HUES64 (cell line): ENCODE results near the gene TTBK1.

Source experiments
- H3K27ac ChIP-seq: 2 replicates; pipeline ENCODE4 v1.7.0; 2013; ENCODE audit warnings: low read depth, low read length, inconsistent platforms
- H3K27me3 ChIP-seq: 2 replicates; pipeline ENCODE4 v1.6.1; 2013; ENCODE audit warnings: mild to moderate bottlenecking, low read length; ENCODE audit not compliant: insufficient read depth
- H3K36me3 ChIP-seq: 2 replicates; pipeline ENCODE4 v1.6.1; 2013; ENCODE audit warnings: mild to moderate bottlenecking, low read length; ENCODE audit not compliant: insufficient read depth
- H3K4me1 ChIP-seq: 2 replicates; pipeline ENCODE4 v1.6.1; 2013; ENCODE audit warnings: mild to moderate bottlenecking, low read length, moderate library complexity; ENCODE audit not compliant: insufficient read depth
- H3K4me3 ChIP-seq: 2 replicates; pipeline ENCODE4 v1.5.1; 2013; ENCODE audit warnings: mild to moderate bottlenecking, low read length, moderate library complexity
- H3K9ac ChIP-seq: 2 replicates; pipeline ENCODE4 v1.6.1; 2013; ENCODE audit warnings: mild to moderate bottlenecking, low read depth, low read length
- H3K9me3 ChIP-seq: 2 replicates; pipeline ENCODE4 v1.6.1; 2013; ENCODE audit warnings: low read depth, low read length; ENCODE audit not compliant: insufficient read depth
- WGBS: fragments of 150-250, 120-280 bp; methylation state at CpG from one replicate; pipeline ENCODE4 v1.1.7; 2013; ENCODE audit warnings: missing lambda C conversion rate; 5-methylcytosine and 5-hydroxymethylcytosine counted together

Gene TTBK1

DNA sequence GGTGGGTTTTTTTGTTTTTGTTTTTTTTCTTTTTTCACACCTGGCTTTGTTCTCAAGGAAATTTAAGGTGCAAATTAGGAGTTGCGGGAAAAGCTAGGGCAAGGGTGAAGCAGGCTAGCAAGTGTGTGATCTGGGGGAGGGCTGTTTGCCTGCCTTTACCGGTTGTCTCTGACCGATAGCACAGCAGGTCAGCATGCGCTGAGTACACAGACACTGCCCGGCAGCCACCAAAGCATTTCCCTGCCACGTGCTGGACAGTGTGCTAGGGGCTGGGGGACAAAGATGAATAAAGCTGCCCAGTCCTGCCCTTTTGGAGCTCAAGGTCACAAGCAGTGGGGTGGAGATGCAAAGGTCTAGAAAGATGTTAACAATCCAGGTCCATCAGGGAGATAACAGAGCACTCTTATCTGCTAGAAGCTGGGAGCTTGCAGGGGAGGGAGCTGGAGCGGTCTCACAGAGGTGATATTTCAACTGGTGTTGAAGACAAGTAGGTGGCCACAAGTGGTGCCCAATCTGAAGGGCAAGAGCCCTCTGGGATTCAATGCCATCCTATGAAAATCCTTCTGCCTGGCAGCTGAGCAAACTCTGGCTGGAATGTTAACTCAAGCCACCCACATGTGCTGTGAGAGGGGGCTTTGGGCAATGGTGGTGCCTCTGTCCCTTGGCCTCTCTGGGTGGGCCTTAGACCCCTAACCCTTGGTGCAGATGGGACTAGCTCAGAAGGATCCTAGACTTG, 24.5 kb downstream of the TTBK1 start:
- WGBS, result 31% methylated on average over 7 of the region's 7 CpGs
- no peak overlapping the region for H3K9ac ChIP-seq
- H3K4me3 ChIP-seq, result no peak overlapping the region
- H3K36me3 ChIP-seq, result no peaks in the 10 kb centered on the region
- peaks cover 51% of the 10 kb centered on the region for H3K27me3 ChIP-seq
- H3K4me1 ChIP-seq, result peaks cover 11% of the 10 kb centered on the region
- no peak overlapping the region for H3K27ac ChIP-seq
- H3K9me3 ChIP-seq, result no peaks in the 10 kb centered on the region

DNA sequence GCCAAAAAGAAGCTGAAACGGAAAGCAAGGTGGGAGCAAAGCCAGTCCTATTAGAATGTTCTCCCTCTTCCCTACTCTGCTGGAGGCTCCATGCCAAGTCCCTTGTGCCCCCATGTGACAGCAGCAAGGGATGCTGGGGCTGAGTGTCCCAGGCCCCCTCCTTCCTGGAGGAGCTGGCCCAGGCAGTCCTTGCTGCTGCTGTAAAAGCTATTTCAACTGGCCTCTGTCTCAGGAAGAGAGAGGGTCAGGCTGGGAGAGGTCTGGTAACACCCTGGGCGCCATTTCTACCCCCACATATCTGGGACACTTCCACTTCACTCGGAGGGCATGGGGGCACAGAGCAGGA, 25.0 kb downstream of the TTBK1 start:
- Histone ChIP-seq H3K4me3 (no peak overlapping the region), H3K27me3 (peaks cover 56% of the 10 kb centered on the region), H3K4me1 (peaks cover 11% of the 10 kb centered on the region), H3K27ac (no peak overlapping the region), H3K9me3 (no peaks in the 10 kb centered on the region), H3K36me3 (no peaks in the 10 kb centered on the region), H3K9ac (no peak overlapping the region)
- 91% methylated on average over 3 of the region's 3 CpGs for WGBS

- Histone ChIP-seq H3K27ac (no peak overlapping the region), H3K27me3 (peaks cover 61% of the 10 kb centered on the region), H3K4me1 (peaks cover 11% of the 10 kb centered on the region), H3K36me3 (no peaks in the 10 kb centered on the region), H3K4me3 (no peak overlapping the region), H3K9me3 (no peaks in the 10 kb centered on the region), H3K9ac (no peak overlapping the region)
- 90% methylated on average over 9 of the region's 10 CpGs for WGBS
Measured at GRCh38 chr6:43268782-43269272, 25.5 kb downstream of the TTBK1 start.

DNA sequence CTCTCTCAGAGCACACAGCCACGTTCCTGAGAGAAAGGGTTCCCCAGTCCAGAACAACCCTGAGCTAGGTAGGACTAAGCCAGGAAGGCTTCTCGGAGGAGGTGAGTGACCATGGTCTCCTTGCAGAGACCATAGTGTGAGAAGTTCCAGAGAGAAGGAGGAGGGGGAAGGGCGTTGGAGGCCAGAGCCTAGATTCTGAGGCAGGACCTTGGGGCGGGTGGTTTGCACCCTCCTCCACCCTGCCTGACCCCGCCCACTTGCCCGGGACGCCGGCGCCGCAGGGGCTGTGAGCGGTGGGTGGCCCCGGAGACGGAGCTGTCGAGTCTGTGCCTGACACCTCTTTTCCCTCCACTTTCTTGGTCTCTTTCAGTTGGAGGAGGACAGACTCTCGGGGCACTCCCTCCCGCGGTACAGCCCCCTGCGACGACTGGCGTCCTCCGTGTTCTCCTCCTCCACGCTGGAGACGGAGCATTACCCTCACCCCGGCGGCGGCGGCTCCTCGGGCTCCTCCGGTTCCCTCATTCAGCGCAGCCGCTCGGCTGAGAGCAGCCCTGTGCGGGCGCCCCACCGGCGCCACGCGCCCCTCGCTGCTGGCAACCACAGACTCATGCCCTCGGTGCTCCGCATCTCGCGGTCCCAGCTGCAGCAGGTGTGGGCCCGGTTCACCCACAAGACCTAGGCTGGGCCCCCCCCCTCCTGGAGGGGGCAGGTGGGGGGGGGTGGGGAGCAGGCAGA, 26.2 kb downstream of the TTBK1 start:
- Histone ChIP-seq H3K9me3 (no peaks in the 10 kb centered on the region), H3K27me3 (peaks cover 67% of the 10 kb centered on the region), H3K36me3 (no peaks in the 10 kb centered on the region), H3K4me1 (peaks cover 11% of the 10 kb centered on the region), H3K27ac (no peak overlapping the region), H3K4me3 (peak overlapping the region; percentile 39), H3K9ac (no peak overlapping the region)
- WGBS, result 8% methylated on average over 40 of the region's 44 CpGs

DNA sequence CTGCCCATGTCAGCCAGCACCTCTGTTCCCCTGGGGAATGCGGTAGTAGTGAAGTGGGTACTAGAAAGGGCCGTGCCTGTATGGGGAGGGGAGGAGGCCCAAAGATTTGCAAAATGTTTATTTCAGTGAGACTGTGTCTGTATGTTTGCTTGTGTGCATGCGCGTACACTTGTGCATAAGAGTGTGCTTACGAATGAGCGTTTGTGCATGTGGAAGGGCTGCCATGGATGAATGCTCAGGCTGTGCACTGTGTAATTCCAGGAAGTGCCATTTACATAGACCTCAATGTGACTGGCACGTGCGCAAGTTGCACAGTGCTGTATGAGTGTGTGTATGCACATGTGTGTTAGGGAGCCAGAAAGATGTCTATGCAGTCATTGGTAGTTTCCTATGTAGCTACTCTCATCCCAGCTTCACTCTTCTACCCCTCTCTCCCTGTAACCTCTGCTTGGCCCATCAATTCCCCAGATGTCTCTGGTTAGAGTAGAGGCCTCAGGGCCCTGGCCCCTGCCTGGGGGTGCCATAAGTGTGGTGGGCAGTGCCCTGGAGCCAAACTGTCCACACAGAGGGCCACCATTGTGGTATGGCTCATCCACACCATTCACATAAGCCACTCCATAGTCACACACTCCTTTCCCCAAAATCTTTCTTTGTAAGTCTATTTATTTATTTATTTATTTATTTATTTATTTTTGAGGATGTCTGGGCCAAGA, 28.0 kb downstream of the TTBK1 start:
- WGBS, result 90% methylated on average over 8 of the region's 8 CpGs
- Histone ChIP-seq H3K36me3 (no peaks in the 10 kb centered on the region), H3K4me1 (peaks cover 14% of the 10 kb centered on the region), H3K27me3 (peaks cover 85% of the 10 kb centered on the region), H3K9ac (no peak overlapping the region), H3K4me3 (no peak overlapping the region), H3K9me3 (no peaks in the 10 kb centered on the region), H3K27ac (no peak overlapping the region)

DNA sequence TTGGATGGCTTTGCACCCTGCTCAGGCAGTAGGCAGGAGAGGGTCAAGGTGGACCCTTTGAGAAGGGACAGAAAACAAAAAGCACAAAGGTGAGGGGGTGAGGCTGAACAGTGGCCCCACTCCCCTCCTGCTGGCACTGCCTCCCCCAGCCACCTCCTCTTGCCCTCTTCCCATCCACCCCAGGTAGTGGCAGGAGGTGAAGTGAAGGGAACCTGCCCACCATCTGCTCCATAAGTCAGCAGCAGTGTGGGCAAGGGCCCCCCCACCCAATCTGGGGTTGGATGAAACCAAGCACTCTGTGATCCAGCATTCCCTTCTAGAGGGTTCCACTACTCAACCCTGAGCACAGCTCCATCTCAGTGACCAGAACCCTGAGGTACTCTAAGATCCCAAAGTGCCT, 28.7 kb downstream of the TTBK1 start:
- Histone ChIP-seq H3K27me3 (peaks cover 92% of the 10 kb centered on the region), H3K9ac (no peak overlapping the region), H3K4me1 (peaks cover 21% of the 10 kb centered on the region), H3K4me3 (no peak overlapping the region), H3K36me3 (no peaks in the 10 kb centered on the region), H3K9me3 (no peaks in the 10 kb centered on the region), H3K27ac (no peak overlapping the region)

DNA sequence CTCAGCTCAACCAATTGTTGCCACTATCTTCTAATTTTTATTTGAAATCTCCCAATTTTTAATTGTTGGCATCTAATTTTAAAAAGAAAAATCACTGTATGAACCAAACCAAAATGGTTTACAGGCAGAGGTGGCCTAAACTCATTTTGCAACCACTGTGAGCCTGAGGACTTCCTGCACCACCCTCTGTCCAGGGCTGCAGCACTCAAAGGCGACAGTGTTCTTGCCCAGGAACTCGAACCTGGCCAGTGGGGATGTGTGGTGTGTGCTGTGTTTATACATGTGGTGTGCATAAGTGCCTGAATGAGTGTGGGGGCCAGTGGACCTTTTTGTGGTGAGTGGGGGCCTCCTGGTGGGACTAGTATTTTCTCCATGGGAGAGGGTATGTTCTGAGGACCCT, 30.4 kb downstream of the TTBK1 start:
- Histone ChIP-seq H3K27me3 (peaks cover 80% of the 10 kb centered on the region), H3K36me3 (no peaks in the 10 kb centered on the region), H3K9me3 (no peaks in the 10 kb centered on the region), H3K4me1 (peaks cover 19% of the 10 kb centered on the region), H3K4me3 (no peak overlapping the region), H3K27ac (no peak overlapping the region), H3K9ac (no peak overlapping the region)
- WGBS, result 82% methylated on average over 2 of the region's 2 CpGs

DNA sequence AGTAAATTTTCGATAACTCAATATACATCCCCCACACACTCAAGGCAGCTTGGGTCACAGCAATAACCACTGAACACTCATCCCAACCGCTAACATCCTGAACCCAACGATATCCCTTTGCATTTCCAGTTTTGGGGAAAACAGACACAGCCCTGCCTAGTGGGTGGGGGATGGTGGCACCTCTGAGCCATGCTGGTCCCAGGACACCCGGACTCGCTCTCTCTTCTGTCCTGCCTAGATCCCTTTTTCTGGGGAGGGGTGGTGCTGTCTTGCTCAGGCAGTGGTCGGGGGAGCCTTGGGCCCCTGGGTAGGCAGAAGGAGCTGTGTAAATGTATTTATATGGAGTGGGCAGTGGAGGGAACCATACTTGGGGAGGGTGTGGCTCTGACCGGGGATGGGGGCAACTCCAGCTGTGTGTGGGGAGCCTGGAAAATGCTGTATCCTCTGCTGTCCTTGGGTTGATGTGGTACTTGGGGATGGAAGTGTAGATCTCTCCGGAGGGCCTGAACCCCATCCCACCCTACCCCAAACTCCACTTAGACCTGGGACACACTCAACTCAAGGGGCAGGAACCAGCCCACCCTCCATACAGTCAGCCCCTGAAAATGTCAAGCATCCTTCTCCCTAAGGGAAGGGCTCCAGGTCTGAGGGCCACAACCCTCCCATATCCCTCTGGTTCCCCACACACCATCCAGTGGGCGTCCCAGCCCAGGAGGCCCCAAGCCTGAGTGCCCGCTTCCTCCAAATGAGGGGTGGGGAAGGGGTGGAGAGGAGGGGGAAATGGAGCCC, 31.0 kb downstream of the TTBK1 start:
- Histone ChIP-seq H3K9ac (no peak overlapping the region), H3K4me3 (peak overlapping the region; percentile 48), H3K9me3 (no peaks in the 10 kb centered on the region), H3K27ac (no peak overlapping the region), H3K36me3 (no peaks in the 10 kb centered on the region), H3K4me1 (peaks cover 22% of the 10 kb centered on the region), H3K27me3 (peaks cover 74% of the 10 kb centered on the region)
- whole genome bisulfite sequencing, result 71% methylated on average over 9 of the region's 10 CpGs

GRCh38 chr6:43274916-43275597, 31.8 kb downstream of the TTBK1 start:
- H3K27ac ChIP-seq, result no peak overlapping the region
- H3K4me1 ChIP-seq, result peaks cover 22% of the 10 kb centered on the region
- H3K4me3 ChIP-seq, result peak overlapping the region; percentile 48
- peaks cover 67% of the 10 kb centered on the region for H3K27me3 ChIP-seq
- peak overlapping the region; percentile 21; the same call in 1 of the 2 replicates for H3K9ac ChIP-seq
- WGBS, result 5% methylated on average over 65 of the region's 65 CpGs
- no peaks in the 10 kb centered on the region for H3K36me3 ChIP-seq
- no peaks in the 10 kb centered on the region for H3K9me3 ChIP-seq

GRCh38 chr6:43275801-43276576, 32.7 kb downstream of the TTBK1 start:
- H3K36me3 ChIP-seq, result no peaks in the 10 kb centered on the region
- WGBS, result 7% methylated on average over 62 of the region's 64 CpGs
- H3K9ac ChIP-seq, result no peak overlapping the region
- peaks cover 22% of the 10 kb centered on the region for H3K4me1 ChIP-seq
- peak overlapping the region; percentile 48 for H3K4me3 ChIP-seq
- peaks cover 58% of the 10 kb centered on the region for H3K27me3 ChIP-seq
- no peaks in the 10 kb centered on the region for H3K9me3 ChIP-seq
- H3K27ac ChIP-seq, result no peak overlapping the region
